ENCODE results near the gene DLG1. TPM values are rescaled to one million over a fixed set of nuclear protein-coding genes. Genes with fewer than 3 reads are reported as not detected.
"Not testable (repeated sequence)": the region's sequence is repeated elsewhere in the genome, so short reads cannot be mapped to it uniquely, and the experiment has no call there.

DLG1 gene
- total RNA-seq, 1 experiment from 2014 or later, result 64.5 TPM

DNA sequence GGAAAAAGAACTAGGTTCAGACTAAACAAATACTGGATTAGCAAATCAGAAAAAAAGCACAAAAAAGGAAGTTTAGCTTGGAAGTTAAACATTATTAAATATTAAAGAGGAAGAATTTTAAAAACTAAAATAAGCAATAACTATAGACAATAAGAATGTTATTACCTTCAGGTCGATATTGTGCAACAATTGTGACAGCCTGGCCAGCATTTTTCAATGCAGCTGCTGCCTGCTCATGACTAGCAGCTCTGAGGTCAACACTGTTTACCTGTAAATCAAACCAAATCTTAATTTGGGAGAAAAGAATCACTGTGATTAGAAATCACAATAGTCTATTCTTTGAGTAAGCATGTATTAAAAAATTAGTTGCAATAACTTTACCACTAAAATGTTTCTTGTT is 193.7 kb downstream of the DLG1 start:
- no peak for DNase-seq (ENCODE audit: low spot score)

DNA sequence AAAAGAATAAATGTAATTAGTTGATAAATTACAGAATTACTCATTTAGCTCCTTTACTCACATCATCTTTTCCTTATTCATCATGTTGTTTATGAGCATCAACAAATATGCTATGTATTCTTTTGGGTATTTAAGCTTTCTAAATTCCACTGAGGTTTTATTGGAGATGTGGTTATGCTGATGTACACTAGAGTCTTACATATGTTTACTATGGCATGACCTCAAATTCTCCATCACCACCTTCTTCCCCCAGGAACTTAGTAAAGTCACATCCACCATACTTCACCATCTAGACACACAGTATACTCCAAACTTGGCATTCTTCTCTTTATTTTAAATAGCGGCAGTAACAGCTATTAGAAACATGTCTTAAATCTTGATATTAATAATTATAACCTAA is 194.6 kb downstream of the DLG1 start:
- DNase-seq (ENCODE audit: low spot score), result peak; percentile 64

DNA sequence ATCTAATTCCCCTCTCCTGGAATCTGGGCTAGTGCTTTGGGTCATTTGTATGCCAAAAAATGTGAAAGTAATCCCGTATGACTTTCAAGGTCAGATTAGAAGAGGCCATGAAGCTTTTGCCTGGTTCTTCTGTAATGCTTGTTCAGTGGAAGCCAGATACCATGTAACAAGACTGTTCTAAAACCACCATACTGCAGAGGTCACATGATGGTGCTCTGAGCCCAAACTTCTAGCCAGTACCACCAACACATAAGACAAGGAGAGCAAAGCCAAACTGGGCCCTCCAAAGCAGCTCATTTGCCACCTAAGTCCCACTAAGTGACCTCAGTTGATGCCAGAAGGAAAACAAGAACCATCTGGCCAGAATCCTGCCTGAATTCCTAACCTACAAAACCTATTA is 204.5 kb downstream of the DLG1 start:
- DNase-seq (ENCODE audit: low spot score), result no peak

DNA sequence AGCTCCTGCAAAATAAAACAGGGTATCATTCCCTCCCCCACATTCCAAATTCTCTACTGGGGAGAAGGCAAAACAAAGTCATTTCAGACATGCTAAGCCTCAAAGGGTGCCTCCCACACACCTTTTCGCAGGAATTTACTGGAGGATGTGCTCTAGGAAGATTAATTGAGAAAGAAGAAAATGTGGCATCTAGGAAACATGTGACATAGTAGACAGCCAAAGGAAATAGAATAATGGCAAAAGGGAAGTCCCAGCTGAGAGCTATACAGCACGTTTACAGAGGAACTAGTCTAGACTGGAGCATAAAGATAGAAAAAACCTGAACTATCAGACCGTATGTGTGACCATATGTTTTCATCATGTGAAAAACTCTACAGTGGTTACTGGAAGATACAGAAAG is 210.0 kb downstream of the DLG1 start:
- DNase-seq (ENCODE audit: low spot score), result no peak

DNA sequence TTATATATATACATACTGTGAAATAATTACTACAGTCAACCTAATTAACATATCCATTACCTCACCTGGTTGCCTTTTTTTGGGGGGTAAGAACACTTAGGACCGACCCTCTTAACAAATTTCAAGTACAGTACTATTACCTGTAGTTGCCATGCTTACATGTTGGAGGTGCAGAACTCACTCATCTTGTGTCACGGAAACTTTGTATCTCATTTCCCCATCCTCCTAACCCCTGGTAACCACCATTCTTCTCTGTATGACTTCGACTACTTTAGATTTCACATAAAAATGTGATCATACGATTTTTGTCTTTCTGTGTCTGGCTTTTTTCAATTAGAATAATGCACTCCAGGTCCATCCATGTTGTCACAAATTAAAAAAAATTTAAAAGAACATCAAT is 213.3 kb downstream of the DLG1 start:
- DNase-seq (ENCODE audit: low spot score), result no peak

DNA sequence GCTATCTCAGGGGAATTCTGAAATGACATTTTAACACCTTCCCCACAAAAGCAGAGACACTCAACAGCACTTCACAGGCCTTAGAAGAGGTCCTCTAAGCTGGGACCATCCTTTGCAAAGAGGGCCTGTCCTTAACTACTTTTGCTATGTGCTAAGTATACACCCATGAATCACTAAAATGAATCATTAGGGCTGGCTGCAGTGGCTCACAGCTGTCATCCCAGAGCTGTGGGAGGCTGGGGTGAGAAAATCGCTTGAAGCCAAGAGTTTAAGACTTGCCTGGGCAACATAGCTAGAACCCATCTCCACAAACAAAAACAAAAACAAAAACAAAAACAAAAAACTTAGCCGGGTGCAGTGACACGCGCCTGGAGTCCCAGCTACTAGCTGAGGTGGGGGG is 214.9 kb downstream of the DLG1 start:
- peak; percentile 8 for DNase-seq (ENCODE audit: low spot score)

DNA sequence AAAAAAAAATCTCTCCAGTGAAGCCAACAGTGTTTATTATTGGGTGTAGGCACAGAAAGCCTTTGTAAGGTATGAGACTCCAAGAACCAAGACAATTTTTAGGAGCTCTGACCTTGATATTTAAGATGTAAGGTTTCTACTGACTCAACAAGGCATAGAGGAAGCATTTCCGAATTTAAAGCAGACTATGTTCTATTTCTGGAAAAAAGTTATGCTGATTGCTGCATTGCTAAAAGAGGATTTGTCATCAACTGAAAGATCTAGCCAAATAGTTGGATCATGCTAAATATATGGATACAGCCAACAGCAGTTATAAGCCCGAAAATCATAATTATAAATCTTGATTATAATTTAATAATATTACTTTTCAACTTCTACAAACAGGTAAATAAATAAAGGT is 215.5 kb downstream of the DLG1 start:
- no peak for DNase-seq (ENCODE audit: low spot score)

DNA sequence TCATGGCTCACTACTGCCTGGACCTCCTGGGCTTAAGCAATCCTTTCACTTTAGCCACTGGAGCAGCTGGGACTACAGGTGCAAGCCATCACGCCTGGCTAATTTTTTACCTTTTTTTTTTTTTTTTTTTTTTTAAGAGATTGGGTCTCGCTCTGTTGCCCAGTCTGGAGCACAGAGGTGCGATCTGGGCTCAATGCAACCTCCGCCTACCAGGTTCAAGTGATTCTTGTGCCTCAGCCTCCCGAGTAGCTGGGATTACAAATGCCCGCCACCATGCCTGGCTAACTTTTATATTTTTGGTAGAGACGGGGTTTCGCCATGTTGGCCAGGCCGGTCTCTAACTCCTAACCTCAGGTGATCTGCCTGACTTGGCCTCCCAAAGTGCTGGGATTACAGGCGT is 218.1 kb downstream of the DLG1 start:
- no peak for DNase-seq (ENCODE audit: low spot score)

DNA sequence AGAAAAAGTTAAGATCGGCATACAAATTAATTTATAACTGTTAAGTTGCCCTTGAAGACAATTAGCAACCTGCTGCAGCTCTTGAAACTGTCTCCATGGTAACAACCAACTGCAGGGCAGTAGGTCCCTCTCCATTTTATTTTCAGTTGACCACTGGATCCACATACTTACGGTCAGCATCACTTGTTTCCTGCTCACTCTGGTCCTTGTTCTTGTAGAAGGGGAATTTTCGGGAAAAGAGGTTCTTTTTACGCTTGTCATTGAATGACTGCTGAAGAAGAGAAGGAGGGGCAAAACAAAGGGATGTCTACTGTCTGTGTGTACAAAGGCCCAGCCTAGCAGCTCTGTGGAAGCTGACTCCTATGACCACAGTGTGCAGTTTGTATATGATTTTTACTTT is 222.0 kb downstream of the DLG1 start:
- DNase-seq (ENCODE audit: low spot score), result no peak

DNA sequence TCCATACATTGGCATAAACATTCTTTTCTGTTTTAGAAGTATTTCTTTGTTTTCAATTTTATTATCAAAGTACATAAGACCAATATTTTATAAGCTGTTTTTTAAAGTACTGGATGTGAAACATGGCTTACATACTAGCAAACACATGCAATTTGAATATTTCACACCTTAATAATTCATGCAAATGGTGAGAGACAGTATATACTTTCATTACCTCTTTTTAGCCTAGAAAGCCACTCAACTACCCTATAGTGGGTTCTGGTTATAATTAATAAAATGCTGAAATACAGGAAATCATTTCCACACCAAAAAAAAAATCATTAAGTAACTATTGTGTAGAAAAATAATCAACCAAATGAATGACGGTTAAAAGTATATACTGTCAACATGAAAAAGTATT is 230.3 kb downstream of the DLG1 start:
- no peak for DNase-seq (ENCODE audit: low spot score)

DNA sequence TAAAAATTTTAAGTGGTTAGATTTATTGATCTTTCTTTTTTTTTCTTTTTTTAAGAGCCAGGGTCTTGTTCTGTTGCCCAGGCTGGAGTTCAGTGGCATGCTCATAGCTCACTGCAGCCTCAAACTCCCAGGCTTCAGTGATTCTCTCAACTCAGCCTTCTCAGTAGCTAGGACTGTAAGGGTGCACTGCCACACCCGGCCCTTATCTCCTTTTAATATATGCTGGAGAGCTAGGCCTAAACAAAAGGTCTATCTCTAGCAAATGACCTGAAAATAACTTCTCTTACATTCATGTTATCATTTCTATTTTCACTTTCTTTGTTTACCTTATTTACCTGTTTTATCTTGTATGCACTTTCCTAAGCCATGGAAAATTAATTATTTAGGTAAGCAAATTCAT is 233.6 kb downstream of the DLG1 start:
- no peak for DNase-seq (ENCODE audit: low spot score)

DNA sequence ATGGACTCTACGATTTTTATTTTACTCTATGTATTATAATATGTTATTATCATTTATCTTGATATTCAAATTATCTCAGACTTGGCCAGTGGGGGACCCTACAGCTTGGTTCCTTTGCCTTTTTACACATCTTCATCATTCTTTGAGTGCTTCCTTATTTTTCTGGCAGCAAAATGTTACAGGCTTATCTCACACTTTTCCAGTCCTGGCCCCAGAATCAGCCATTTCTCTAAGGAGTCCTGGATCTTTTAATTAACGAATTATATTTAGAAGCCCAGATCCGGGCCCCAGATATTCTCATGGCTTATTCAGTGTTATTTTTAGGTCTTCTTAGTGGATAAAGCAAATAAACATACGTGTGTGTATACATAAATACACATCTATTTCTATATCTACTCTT is 236.0 kb downstream of the DLG1 start:
- no peak for DNase-seq (ENCODE audit: low spot score)

DNA sequence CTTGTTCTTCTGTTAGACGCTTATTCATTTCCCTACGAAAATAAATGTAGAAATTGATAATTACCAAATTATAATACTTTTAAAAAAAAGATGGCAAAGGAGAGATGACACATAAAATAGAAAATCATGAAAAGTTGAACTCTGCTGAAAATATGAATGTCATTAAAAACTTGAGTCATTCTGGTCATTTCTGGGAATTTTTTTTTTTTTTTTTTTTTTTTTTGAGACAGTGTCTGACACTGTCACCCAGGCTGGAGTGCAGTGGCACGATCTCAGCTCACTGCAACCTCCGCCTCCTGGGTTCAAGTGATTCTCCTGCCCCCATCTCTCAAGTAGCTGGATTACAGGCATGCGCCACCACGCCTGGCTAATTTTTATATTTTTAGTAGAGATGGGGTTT is 246.8 kb downstream of the DLG1 start:
- not testable (repeated sequence) for DNase-seq (ENCODE audit: low spot score)

DNA sequence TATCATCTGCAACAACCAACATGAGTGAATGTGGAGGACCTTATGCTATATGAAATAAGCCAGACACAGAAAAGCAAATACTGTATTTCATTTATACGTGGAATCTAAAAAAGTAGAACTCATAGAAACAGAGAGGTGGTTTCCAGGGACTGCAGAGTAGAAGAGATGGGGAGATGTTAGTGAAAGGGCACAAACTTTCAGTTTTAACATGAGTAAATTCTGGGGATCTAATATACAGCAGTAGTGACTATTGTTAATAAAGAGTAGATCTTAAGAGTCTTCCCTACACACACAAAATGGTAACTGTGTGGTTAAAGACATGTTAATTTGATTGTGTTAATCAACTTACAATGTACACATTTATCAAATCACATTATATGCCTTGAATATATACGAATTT is 247.9 kb downstream of the DLG1 start:
- no peak for DNase-seq (ENCODE audit: low spot score)

DNA sequence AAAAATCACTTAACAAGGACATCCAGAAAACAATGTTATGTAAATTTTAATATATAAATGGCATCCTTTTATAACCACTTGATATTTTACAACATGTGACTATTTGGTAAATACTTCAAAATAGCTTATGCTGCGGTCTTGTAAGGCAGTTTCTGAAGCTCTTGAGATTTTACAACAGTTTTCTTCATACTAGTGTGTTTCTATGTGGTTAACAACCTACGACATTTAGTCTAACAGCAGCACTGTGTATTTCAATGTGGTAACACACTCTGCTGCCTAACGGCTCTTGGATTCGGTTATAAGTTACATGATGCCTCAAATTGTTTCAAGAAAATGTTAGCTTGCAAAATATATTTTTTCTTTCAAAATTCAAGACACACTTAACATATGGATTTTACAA is 255.9 kb downstream of the DLG1 start:
- no peak for DNase-seq (ENCODE audit: low spot score)

DNA sequence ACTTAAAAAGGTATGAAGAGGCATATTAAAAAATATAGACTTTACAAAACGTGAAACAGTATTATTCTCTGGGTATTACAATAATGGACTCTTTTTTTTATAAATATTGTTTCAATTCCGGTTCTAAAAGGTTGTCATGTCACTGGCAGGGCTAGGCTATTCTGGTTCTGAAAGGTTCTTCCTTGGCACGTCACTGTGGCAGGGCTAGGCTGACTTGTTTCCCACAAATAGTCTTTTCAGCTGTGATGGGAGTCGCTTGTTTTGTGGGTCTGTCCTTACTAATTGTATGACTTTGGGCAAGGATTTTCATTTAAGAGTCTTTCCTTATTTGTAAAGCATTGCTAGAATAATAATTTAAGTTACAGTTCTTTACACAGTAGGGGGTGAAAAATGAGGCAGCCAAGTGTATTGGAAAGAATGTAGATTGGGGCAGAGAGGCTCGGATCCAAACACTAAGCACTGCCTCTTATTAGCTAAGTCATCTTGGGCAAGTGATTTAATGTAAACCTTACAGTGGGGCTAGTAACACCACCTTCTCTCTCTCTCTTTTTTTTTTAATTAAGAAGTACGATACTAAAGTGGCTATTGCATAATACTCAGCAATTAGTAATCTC is 256.4 kb downstream of the DLG1 start:
- no peak for DNase-seq (ENCODE audit: low spot score)

DNA sequence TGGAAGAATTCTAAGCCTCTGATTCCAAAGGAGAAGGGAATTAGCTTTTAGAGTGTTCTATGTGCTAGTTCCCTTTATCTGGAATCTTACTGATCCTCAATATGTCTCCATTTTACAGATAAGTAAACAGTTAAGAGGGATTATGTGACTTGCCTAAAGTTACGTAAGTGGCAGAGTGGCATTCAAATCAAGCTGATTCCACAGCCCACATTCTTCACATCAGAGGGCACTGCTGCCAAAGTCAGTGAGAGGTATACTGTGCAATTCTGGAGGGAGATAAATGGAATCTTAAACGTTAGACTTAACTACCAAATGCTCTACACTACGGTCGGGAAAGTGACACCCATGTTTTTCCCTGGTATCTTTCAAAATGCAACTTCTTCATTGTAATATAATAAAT is 257.8 kb downstream of the DLG1 start:
- DNase-seq (ENCODE audit: low spot score), result no peak

DNA sequence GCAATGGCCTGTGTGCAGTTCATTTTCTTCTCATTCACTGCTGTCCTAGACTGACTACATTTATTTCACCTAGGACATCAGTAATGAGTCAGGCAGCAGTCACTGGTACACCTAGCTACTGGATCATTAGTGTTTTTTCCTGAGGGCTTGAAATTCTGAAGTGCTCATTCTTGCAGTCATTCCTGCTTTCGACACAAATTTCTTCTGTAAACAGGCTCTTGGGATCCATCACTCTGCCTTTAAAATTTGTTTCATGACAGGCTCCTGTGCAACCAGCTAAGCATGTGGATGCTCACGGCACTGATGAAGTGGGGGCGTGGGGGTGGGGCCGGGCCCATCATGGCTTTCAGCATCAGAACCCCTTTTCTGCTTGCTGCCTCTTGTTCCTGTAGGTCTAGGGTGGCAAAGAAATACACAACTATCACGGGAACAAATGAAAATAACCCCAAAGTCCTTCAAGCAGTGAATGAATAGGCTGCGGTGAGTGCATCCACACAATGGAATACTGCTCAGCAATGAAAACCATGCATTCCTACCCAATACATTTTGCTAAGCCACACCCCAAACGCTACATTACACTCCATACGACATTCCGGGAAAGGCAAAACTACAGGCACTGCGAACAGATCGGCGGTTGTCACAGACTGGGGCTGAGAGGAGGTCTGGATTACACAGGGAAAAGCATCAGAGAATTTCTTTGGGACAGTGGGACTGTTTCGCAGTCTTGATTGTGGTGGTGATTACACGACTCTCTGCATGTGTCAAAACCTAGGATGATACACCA is 259.5 kb downstream of the DLG1 start:
- no peak for DNase-seq (ENCODE audit: low spot score)

DNA sequence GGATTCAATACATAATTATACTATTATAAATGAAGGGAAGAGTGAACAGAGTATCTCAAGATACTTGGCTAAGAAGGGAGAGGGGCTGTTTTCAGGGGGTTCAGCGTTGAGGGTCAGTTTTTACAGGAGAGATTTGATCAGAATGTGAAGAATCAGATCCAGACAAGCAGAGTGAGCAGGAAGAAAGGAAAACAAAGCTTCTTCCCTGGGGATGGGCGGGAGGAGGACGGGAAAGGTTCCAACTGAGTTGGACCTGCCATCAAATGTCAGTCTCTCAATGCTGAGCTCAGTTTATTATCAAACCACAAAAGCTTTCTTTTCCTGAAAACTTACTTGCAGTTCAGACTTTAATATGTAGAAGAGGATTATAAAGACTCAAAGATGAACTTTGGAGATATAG is 262.8 kb downstream of the DLG1 start:
- DNase-seq (ENCODE audit: low spot score), result no peak

DNA sequence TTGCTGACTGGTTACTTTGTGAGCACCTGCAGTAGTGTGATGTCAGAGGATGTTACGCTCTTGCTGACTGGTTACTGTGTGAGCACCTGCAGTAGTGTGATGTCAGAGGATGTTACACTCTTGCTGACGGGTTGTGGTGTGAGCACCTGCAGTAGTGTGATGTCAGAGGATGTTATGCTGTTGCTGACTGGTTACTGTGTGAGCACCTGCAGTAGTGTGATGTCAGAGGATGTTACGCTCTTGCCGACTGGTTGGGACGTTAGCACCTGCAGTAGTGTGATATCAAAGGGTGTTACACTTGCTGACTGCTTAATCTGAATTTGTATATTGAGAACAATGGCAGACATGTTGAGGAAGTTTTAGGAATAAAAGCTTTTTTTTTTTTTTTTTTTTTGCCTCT is 263.6 kb downstream of the DLG1 start:
- DNase-seq (ENCODE audit: low spot score), result not testable (repeated sequence)

DNA sequence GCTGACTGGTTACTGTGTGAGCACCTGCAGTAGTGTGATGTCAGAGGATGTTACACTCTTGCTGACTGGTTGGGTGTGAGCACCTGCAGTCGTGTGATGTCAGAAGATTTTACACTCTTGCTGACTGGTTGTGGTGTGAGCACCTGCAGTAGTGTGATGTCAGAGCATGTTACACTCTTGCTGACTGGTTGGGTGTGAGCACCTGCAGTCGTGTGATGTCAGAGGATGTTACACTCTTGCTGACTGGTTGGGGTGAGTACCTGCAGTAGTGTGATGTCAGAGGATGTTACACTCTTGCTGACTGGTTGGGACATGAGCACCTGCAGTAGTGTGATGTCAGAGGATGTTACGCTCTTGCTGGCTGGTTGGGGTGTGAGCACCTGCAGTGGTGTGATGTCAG is 264.6 kb downstream of the DLG1 start:
- DNase-seq (ENCODE audit: low spot score), result not testable (repeated sequence)

DNA sequence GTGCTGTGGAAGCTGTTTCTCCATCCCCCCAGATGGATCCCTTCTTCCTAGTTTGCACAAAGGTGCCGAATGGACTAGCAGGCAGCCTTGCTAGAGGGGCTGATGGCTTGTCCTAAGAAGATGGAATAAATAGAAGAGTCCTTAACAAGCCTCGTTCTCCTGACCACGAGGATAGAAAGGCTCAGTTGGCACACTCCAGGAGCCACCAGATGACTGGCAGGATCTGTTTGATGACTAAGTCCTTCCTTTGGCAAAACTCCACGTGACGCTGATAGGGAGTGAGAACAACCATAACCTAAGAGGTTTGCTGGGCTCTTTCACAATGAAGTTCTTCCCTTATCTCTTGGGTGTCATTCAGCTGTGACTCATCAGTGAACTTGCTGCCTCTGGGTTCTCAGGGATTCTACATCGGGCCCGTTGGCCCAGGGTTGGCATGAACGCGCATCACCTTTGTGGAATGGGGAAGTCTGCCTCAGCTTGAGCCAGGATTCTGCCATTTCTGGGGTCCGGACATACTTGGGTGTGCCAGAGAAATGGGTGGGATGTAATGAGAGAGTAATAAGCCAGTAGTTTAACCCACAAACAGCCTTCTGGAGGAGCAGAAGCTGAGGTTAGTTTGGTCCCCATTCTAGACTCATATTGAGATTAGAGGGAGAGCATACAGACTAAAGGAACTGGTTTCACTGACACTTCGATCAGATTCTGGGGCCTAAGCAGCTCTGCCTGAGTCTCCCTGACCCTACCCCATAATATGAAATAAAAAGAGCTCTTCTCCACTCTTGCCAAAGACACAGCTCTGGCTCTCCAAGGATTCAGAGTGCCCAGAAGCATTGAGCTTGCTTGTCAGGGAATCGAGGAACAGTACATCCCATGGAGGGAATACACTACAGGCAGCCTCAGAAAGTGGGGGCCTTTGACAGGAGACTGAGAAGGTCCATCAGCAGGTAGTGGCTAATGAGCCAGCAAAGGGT is 266.8 kb downstream of the DLG1 start:
- DNase-seq (ENCODE audit: low spot score), result peak; percentile 95

Data from H4 (cell line).